Psoas muscle (tissue), 8 donors: ENCODE data around the gene ETS1. TPM values are rescaled to one million over a fixed set of nuclear protein-coding genes. Genes with fewer than 3 reads are reported as not detected.

Experiments
- ATAC-seq, 4 donors: fragments of 200-7000 bp; cut with Tn5 transposase; one replicate each; pipeline ENCODE4 v1.9.1; 2020; ENCODE audit warnings: moderate library complexity in 3 of 4, mild to moderate bottlenecking in 2 of 4
- DNase-seq, 2 donors: peaks; one replicate each; pipeline ENCODE4 v3.0.0-alpha.2; 2020
- H3K27ac ChIP-seq: fragments of 200-600 bp; one replicate; pipeline ENCODE4 v1.8.0; 2022
- H3K27me3 ChIP-seq, 3 donors: fragments of 200-600 bp in 1 of 3; one replicate each; pipeline versions ENCODE4 v1.6.1 to v1.8.0; 2013 to 2022; ENCODE audit warnings: low read length in 2 of 3, mild to moderate bottlenecking in 2 of 3, moderate library complexity in 1 of 3; ENCODE audit not compliant: insufficient read depth in 3 of 3
- H3K36me3 ChIP-seq, 2 donors: fragments of 200-600 bp in 1 of 2; one replicate each; pipeline versions ENCODE4 v1.6.1 to v1.8.0; 2013 to 2022; ENCODE audit warnings: low read depth in 1 of 2, mild to moderate bottlenecking in 1 of 2, moderate library complexity in 1 of 2; ENCODE audit not compliant: insufficient read depth in 1 of 2
- H3K4me1 ChIP-seq: fragments of 200-600 bp; one replicate; pipeline ENCODE4 v1.8.0; 2022
- H3K4me3 ChIP-seq: fragments of 200-600 bp; one replicate; pipeline ENCODE4 v1.8.0; 2022; ENCODE audit warnings: mild to moderate bottlenecking
- H3K9me3 ChIP-seq: fragments of 200-600 bp; one replicate; pipeline ENCODE4 v1.8.0; 2022
- WGBS, 3 donors: extraction: QIAGEN DNeasy Blood & Tissue Kit; methylation state at CpG; one replicate each; pipeline versions ENCODE4 v1.1.6 to v1.1.7; 2013; 5-methylcytosine and 5-hydroxymethylcytosine counted together
- intact Hi-C, 2 donors: fragments of 100-400 bp; cut with DNase I; formaldehyde crosslinking; loops; one replicate each; pipeline versions ENCODE4 v1.11.0 to v1.14.2; 2022
- polyA plus RNA-seq, 3 donors: library from polyadenylated mRNA; stranded (reverse); fragments of 200-250 nt; gene quantifications; one replicate each; pipeline ENCODE4 v1.2.3, GENCODE V29; 2013
- total RNA-seq, 4 donors: library from RNA; stranded (reverse); fragmentation: NEBNext Ultra II Directional in 2 of 4; extraction: Animal tissue kit (Norgen Biotek cat#: 25700) in 2 of 4; gene quantifications; one replicate each; pipeline versions ENCODE4 v1.2.1 to v1.2.4, GENCODE V29; 2021 to 2023
- TF ChIP-seq, protein P1 (sequence below): fragments of 200-600 bp; IDR thresholded peaks from one replicate; pipeline ENCODE4 v1.8.0; 2022; ENCODE audit warnings: antibody characterized with exemption
- donor health status: healthy with polysubstance abuse.
- donor health status: DM: no; HTN: no; CAD: no; lungs with moderate emphysema.
- donor health status: Bipolar disorder and iron deficiency.
- donor health status: healthy.
- donor health status: DM: yes; HTN: yes; CAD: no.
- donor health status: DM: no; HTN: no; CAD: no.
- donor health status: DM: no; HTN: no; CAD: no.
- donor health status: DM: yes; HTN: yes; CAD: no.

Gene ETS1
- total and polyA plus RNA-seq, 7 donors, result 8.5 to 32.4 (median 19.3) TPM

GRCh38 chr11:128531588-128531987, 55.8 kb downstream of the ETS1 start:
- no peaks in the 10 kb centered on the region for H3K36me3 ChIP-seq
- H3K4me1 ChIP-seq, result no peaks in the 10 kb centered on the region
- intact Hi-C loops, result loop anchor here in 1 of 2 donors (5.0 kb wide), 1 partner anchor 76 kb away; no protein-coding TSS in a partner anchor
- TF ChIP-seq, protein P1, sequence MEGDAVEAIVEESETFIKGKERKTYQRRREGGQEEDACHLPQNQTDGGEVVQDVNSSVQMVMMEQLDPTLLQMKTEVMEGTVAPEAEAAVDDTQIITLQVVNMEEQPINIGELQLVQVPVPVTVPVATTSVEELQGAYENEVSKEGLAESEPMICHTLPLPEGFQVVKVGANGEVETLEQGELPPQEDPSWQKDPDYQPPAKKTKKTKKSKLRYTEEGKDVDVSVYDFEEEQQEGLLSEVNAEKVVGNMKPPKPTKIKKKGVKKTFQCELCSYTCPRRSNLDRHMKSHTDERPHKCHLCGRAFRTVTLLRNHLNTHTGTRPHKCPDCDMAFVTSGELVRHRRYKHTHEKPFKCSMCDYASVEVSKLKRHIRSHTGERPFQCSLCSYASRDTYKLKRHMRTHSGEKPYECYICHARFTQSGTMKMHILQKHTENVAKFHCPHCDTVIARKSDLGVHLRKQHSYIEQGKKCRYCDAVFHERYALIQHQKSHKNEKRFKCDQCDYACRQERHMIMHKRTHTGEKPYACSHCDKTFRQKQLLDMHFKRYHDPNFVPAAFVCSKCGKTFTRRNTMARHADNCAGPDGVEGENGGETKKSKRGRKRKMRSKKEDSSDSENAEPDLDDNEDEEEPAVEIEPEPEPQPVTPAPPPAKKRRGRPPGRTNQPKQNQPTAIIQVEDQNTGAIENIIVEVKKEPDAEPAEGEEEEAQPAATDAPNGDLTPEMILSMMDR, result no peak
- ATAC-seq (no peak), DNase-seq (no peak)
- no peaks in the 10 kb centered on the region for H3K27me3 ChIP-seq
- no peaks in the 10 kb centered on the region for H3K9me3 ChIP-seq
- 77 to 78% (median 77%) methylated on average over 2 of the region's 2 CpGs for WGBS, 3 donors
- no peak overlapping the region for H3K27ac ChIP-seq
- H3K4me3 ChIP-seq, result no peak overlapping the region

- H3K27ac ChIP-seq, result no peak overlapping the region
- H3K4me3 ChIP-seq, result no peak overlapping the region
- H3K9me3 ChIP-seq, result no peaks in the 10 kb centered on the region
- DNase-seq, result peak; percentile 61
- TF ChIP-seq, protein P1, result no peak
- no peaks in the 10 kb centered on the region for H3K27me3 ChIP-seq
- 48 to 59% (median 52%) methylated on average over 7 of the region's 7 CpGs for WGBS, 3 donors
- no peaks in the 10 kb centered on the region for H3K4me1 ChIP-seq
- peak; percentile 43 to 80 (median 75) for ATAC-seq
- intact Hi-C loops, result loop anchor here in 1 of 2 donors (5.0 kb wide), 1 partner anchor 77 kb away; no protein-coding TSS in a partner anchor
- no peaks in the 10 kb centered on the region for H3K36me3 ChIP-seq
These were observed 57.0 kb downstream of the ETS1 start for GRCh38 chr11:128530118-128531074.

DNA sequence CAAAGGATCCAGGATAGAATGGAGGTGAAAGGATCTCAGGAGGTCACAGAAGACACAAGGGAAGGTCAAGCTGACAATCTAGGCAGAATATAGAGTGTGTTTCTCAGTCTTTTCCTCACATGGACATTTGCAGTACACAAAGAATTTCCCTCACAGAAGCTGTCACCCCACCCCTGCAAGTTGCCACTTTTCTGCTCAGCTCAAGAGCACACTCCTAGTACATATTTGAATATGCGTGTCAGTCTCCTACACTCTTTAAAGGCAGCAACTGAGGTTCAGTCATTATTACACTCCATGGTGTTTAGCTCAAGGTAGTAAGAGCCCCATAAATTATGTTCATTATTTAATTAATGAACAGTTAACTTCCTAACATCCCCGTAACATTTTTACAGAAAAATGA, 59.1 kb downstream of the ETS1 start:
- no peak for ATAC-seq
- Histone ChIP-seq H3K4me1 (peaks cover 3% of the 10 kb centered on the region), H3K9me3 (no peaks in the 10 kb centered on the region), H3K27me3 (no peaks in the 10 kb centered on the region), H3K27ac (no peak overlapping the region), H3K36me3 (no peaks in the 10 kb centered on the region), H3K4me3 (no peak overlapping the region)
- intact Hi-C loops, result no loop called here
- TF ChIP-seq, protein P1, result no peak
- DNase-seq, result no peak
- WGBS, 3 donors, result 92 to 97% (median 94%) methylated on average over 2 of the region's 2 CpGs

GRCh38 chr11:128527046-128527445, 60.3 kb downstream of the ETS1 start:
- Histone ChIP-seq H3K27ac (no peak overlapping the region), H3K36me3 (no peaks in the 10 kb centered on the region), H3K9me3 (no peaks in the 10 kb centered on the region), H3K27me3 (no peaks in the 10 kb centered on the region), H3K4me3 (no peak overlapping the region), H3K4me1 (peaks cover 8% of the 10 kb centered on the region)
- 92 to 99% (median 94%) methylated on average over 2 of the region's 2 CpGs for WGBS, 3 donors
- DNase-seq (no peak), ATAC-seq (no peak)
- TF ChIP-seq, protein P1, result no peak
- intact Hi-C loops, result no loop called here
